ENCODE measurements around the gene CDK6.

DNA sequence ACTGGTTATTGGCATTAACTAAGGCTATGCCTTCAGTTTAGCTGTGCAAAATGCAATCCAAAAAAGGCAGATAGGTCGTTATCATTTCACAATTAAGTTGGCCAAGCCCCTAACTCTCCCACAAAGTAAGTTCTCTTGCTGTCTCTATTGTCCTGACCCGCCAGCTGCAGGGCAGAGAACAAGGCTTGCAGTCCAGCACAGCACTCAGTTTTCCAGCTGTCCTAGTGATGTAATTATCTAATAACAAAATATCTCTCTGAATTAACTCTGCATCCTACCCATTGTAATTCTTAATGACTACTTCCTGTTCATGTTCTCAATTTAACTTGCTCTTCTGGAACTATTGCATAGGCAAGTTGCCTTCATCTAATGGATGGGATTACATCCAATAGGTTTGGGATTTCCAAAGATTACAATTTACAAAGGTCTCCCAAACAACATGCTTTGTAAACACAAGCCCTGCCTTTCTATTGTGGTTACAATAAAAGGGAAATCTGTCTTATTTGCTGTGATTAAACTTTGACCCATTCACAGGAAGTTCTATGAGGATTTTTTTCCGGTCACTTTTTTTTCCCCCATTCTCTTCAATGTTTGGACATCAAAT is 55.2 kb downstream of the CDK6 start:
- TF ChIP-seq, protein P1, sequence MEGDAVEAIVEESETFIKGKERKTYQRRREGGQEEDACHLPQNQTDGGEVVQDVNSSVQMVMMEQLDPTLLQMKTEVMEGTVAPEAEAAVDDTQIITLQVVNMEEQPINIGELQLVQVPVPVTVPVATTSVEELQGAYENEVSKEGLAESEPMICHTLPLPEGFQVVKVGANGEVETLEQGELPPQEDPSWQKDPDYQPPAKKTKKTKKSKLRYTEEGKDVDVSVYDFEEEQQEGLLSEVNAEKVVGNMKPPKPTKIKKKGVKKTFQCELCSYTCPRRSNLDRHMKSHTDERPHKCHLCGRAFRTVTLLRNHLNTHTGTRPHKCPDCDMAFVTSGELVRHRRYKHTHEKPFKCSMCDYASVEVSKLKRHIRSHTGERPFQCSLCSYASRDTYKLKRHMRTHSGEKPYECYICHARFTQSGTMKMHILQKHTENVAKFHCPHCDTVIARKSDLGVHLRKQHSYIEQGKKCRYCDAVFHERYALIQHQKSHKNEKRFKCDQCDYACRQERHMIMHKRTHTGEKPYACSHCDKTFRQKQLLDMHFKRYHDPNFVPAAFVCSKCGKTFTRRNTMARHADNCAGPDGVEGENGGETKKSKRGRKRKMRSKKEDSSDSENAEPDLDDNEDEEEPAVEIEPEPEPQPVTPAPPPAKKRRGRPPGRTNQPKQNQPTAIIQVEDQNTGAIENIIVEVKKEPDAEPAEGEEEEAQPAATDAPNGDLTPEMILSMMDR (conservative IDR thresholded peaks at IDR 0.05; ENCODE audit: low read depth, low read length) = no peak
- no peak for TF ChIP-seq EZH2 (IDR thresholded peaks at IDR 0.05; ENCODE audit: borderline replicate concordance, low read depth, low read length, poor library complexity, severe bottlenecking)

All from A673 (cell line).